ENCODE data around the gene HAPSTR1.

DNA sequence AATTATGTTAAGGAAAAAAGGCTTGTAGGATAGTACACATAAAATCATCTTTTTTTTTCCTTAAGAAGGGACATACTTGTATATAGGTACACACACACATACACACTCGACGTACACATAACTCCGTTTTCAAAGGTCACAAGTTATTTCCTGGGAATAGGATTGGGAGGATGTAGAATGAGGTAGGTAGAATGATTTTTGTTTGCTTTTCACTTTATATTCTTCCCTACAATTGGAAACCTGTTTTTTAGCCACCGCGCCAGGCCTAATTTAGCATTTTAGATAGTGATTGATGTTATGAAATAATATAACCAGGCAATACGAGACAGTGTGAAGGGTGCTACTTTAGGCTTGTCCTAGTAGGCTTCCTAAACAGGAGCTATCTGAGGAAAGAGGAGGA lies 1.8 kb upstream of the HAPSTR1 start:
- TF ChIP-seq, protein P1, sequence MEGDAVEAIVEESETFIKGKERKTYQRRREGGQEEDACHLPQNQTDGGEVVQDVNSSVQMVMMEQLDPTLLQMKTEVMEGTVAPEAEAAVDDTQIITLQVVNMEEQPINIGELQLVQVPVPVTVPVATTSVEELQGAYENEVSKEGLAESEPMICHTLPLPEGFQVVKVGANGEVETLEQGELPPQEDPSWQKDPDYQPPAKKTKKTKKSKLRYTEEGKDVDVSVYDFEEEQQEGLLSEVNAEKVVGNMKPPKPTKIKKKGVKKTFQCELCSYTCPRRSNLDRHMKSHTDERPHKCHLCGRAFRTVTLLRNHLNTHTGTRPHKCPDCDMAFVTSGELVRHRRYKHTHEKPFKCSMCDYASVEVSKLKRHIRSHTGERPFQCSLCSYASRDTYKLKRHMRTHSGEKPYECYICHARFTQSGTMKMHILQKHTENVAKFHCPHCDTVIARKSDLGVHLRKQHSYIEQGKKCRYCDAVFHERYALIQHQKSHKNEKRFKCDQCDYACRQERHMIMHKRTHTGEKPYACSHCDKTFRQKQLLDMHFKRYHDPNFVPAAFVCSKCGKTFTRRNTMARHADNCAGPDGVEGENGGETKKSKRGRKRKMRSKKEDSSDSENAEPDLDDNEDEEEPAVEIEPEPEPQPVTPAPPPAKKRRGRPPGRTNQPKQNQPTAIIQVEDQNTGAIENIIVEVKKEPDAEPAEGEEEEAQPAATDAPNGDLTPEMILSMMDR (conservative IDR thresholded peaks at IDR 0.05; ENCODE audit: low read length): no peak
- no peak for TF ChIP-seq EZH2phosphoT487 (IDR thresholded peaks at IDR 0.05; ENCODE audit: borderline replicate concordance)

All from Loucy (cell line).